ENCODE results near the gene C1QTNF12. TPM values are rescaled to one million over a fixed set of nuclear protein-coding genes. Genes with fewer than 3 reads are reported as not detected.
A peak's percentile ranks its signal among the peaks of the same experiment; 100 is the strongest.

C1QTNF12 gene
- total RNA-seq, 2 donors from 2014 or later, result 5.2 to 5.6 TPM

DNA sequence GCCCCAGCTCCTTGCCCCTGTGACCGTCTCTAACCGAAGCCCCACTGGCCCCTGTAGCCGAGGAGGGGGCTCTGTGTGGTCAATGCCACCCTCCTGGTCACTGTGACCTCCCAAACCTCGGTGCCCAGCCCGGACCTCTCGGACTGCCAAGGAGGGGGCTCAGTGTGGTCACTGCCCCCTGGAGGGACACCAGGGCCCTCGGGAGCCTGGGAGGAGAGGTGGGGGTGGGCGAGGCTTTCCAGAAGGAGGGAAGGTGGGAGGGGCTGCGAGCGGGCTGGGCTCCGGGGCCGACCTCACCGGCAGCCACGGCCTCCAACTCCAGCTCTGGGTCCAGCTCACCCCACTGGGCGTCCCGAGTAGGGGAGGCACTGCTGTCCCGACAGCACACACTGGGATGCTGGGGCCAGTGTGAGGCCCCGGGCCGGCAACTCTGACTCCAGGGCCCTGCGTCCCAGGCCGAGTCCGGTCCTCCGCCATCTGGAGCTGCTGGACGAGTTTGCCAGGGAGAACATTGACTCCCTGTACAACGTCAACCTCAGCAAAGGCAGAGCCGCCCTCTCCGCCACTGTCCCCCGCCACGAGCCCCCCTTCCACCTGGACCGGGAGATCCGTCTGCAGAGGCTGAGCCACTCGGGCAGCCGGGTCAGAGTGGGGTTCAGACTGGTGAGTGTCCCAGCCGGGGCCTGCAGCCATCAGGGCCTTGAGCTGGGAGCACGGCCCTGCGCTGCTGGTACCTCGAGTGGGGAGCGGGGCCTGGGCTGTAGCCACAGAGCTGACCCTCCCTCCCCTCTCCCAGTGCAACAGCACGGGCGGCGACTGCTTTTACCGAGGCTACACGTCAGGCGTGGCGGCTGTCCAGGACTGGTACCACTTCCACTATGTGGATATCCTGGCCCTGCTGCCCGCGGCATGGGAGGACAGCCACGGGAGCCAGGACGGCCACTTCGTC is 40.1 kb upstream of the C1QTNF12 start:
- no peak overlapping the region for H3K27ac Mint-ChIP-seq

DNA sequence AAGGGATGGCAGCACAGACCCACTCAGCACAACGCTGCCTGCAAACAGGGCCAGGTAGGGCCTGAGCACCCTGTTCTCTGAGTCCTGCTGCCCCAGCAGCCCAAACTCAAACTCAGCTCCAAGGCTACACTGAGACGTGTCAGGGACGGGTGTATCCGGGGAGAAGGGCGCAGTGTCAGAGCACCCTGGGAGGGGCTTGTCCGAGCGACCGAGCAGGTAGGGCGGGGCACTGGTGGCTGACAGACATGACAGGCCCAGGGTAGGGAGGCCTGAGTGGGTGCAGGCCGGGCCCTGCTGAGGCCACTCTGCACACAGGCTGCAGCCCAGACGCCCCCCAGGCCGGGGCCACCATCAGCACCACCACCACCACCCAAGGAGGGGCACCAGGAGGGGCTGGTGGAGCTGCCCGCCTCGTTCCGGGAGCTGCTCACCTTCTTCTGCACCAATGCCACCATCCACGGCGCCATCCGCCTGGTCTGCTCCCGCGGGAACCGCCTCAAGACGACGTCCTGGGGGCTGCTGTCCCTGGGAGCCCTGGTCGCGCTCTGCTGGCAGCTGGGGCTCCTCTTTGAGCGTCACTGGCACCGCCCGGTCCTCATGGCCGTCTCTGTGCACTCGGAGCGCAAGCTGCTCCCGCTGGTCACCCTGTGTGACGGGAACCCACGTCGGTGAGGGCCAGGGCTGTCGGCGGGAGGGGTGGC is 39.2 kb upstream of the C1QTNF12 start:
- no peak overlapping the region for H3K27ac Mint-ChIP-seq
- H3K9me3 Mint-ChIP-seq, result no peaks in the 10 kb centered on the region
- H3K4me3 Mint-ChIP-seq, result no peak overlapping the region
- DNase-seq (ENCODE audit: low spot score), result no peak
- H3K36me3 Mint-ChIP-seq, result no peaks in the 10 kb centered on the region
- ATAC-seq, result no peak
- H3K27me3 Mint-ChIP-seq, result no peaks in the 10 kb centered on the region
- H3K4me1 Mint-ChIP-seq (ENCODE audit: low read depth in 2 of 2), result peaks cover 0 to 6% of the 10 kb centered on the region in 2 donors

More for the DNA sequence above, 40.1 kb upstream of the C1QTNF12 start:
- DNase-seq (ENCODE audit: low spot score) (no peak), ATAC-seq (no peak)
- H3K4me3 Mint-ChIP-seq, result no peak overlapping the region
- H3K36me3 Mint-ChIP-seq, result no peaks in the 10 kb centered on the region
- peaks cover 0 to 6% of the 10 kb centered on the region in 2 donors for H3K4me1 Mint-ChIP-seq (ENCODE audit: low read depth in 2 of 2)
- H3K27me3 Mint-ChIP-seq, result no peaks in the 10 kb centered on the region
- H3K9me3 Mint-ChIP-seq, result no peaks in the 10 kb centered on the region

DNA sequence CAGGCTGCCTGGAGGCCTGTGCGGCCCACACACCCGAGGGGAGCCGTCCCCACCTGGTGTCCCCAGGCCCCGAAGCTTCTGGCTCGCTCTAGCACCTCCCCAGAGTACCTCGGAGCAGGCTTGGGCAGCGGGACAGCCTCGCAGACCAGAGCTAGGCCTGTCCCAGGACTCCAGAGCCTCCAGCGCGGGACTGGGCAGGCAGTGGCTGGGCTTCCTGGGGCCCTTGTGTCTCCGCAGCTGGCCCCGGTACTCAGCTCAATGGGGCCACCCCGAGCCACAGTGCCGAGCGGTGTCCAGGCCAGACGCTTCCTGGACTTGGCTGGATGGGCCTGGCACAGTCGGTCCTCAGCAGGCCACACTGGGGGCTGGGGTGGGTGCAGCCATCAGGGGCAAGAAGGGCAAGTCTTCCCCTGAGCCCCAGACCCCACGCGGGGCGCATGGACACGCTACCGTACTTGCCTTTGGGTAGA is 38.6 kb upstream of the C1QTNF12 start:
- no peak overlapping the region for H3K4me3 Mint-ChIP-seq
- ATAC-seq, result no peak

DNA sequence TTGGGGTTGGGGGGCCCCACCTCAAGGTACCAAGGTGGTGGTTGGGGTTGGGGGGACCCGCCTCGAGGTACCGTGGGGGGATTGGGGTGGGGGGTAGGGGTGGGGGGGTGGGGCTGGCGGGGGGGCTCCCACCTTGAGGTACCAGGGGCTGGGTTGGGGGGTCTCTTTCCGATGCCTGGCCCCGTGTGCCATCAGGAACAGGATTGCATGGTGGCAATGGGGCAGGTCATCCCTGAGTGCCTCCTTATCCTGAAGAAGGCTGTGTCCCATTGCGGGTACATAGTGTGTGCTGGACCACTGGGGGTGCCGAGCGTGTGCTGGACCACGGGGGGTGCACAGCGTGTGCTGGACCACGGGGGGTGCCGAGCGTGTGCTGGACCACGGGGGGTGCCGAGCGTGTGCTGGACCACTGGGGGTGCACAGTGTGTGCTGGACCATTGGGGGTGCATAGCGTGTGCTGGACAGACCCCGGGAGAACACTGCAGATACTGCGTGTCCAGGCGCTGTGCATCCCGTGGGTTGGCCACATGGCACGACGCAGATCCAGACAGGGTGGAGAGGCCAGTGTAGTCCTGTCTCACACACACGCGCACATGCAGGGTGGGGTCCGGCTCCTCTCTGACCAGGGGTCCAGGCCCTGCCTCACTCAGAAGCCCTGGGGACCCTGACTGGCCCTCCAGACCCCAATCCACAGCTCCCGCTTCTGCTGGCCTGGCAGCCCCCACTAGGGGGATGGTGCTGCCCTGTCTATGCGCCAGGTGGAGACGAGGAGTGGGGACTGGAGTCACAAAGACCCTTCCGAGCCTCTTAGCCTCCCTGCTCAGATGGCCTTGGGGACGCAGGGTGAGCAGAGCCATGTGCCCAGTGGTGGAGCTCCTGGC is 37.9 kb upstream of the C1QTNF12 start:
- Mint-ChIP-seq H3K9me3 (no peaks in the 10 kb centered on the region), H3K4me1 (ENCODE audit: low read depth in 2 of 2) (peaks cover 0 to 6% of the 10 kb centered on the region in 2 donors), H3K27ac (no peak overlapping the region), H3K36me3 (no peaks in the 10 kb centered on the region), H3K27me3 (no peaks in the 10 kb centered on the region), H3K4me3 (no peak overlapping the region)
- no peak for DNase-seq (ENCODE audit: low spot score)
- ATAC-seq, result no peak

More for the DNA sequence above, 38.6 kb upstream of the C1QTNF12 start:
- H3K36me3 Mint-ChIP-seq, result no peaks in the 10 kb centered on the region
- DNase-seq (ENCODE audit: low spot score), result no peak
- H3K9me3 Mint-ChIP-seq, result no peaks in the 10 kb centered on the region
- H3K27ac Mint-ChIP-seq, result no peak overlapping the region
- H3K4me1 Mint-ChIP-seq (ENCODE audit: low read depth in 2 of 2), result peaks cover 0 to 6% of the 10 kb centered on the region in 2 donors
- H3K27me3 Mint-ChIP-seq, result no peaks in the 10 kb centered on the region

DNA sequence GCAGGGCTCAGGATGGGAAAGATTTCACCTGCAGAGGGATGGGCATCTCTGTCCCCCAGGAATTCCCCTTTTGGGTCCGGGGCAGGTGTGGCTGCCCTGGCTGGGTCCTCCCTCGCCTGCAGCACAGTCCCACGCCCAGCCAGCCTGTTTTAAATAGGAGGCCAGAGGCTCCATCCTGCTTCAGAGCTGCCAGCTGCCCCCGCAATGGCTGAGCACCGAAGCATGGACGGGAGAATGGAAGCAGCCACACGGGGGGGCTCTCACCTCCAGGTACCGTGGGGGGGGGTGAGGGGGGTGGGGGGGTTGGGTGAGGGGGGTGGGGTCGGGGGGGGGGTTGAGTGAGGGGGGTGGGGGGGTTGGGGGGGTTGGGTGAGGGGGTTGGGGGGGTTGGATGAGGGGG is 37.3 kb upstream of the C1QTNF12 start:
- no peak overlapping the region for H3K4me3 Mint-ChIP-seq
- ATAC-seq, result no peak

DNA sequence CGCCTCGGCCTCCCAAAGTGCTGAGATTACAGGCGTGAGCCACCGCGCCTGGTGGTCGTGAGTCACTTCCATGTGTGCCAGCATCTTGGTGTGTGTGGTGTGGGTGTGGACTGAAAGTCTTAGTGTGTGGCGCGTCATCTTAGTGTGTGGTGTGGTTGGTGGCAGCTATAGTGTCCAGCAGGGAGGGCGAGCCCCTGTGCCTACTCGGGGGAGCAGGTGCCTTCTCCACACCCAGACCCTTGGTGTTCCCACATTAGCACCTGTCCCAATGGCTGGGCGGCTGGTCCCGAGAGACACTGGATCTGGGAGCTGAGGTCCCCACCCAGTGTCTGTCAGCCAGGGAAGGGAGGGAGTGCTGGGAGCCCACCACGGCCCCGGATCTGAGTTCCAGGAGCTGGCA is 36.5 kb upstream of the C1QTNF12 start:
- Mint-ChIP-seq H3K4me1 (ENCODE audit: low read depth in 2 of 2) (peaks cover 0 to 6% of the 10 kb centered on the region in 2 donors), H3K36me3 (no peaks in the 10 kb centered on the region), H3K4me3 (no peak overlapping the region), H3K27me3 (no peaks in the 10 kb centered on the region), H3K9me3 (no peaks in the 10 kb centered on the region), H3K27ac (no peak overlapping the region)
- DNase-seq (ENCODE audit: low spot score), result no peak
- ATAC-seq, result peak; percentile 50 to 56

More for the DNA sequence above, 37.3 kb upstream of the C1QTNF12 start:
- no peak for DNase-seq (ENCODE audit: low spot score)
- Mint-ChIP-seq H3K9me3 (no peaks in the 10 kb centered on the region), H3K27ac (no peak overlapping the region), H3K4me1 (ENCODE audit: low read depth in 2 of 2) (peaks cover 0 to 6% of the 10 kb centered on the region in 2 donors), H3K36me3 (no peaks in the 10 kb centered on the region), H3K27me3 (no peaks in the 10 kb centered on the region)

DNA sequence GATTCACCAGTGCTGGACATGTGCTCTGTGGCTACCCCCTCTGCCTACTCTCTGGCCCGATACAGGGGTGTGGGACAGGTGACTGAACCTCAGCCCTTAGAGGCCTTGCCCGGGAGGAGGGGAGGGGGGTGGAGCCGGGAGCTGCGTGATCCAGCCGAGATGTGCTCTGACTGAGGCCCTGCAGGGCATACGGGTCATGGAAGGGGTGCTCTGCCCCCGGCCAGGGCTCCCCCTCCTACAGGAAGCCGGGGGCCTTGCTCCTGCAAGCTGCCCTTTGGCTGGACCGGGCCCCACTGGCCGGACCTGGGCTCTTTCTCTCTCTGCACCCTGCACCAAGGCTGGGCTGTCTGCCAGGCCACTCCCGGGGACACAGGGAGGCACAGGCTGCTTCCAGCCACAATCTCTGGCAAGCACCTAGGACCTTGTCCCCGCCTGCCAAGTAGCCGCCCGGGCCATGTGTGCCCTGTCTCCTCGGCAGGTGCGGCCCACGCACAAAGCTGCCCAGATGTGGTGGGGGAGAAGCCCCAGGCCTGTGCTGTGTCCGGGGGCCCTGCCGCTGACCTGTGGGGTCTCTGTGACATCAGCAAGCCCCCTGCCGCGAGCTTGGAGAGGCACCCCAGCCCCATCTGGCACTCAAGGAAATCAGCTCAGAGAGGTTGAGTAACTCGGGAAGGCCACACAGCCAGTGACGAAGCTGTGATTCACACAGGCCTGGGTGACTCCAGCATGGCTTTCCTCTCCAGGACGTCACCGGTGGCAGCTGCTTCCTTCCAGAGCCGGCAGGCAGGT is 35.2 kb upstream of the C1QTNF12 start:
- H3K36me3 Mint-ChIP-seq, result no peaks in the 10 kb centered on the region
- H3K27me3 Mint-ChIP-seq, result no peaks in the 10 kb centered on the region
- no peak overlapping the region for H3K27ac Mint-ChIP-seq
- DNase-seq (ENCODE audit: low spot score) (no peak), ATAC-seq (peak in 1 of 2 donors; percentile 2)
- no peaks in the 10 kb centered on the region for H3K9me3 Mint-ChIP-seq
- H3K4me3 Mint-ChIP-seq, result no peak overlapping the region
- peaks cover 0 to 6% of the 10 kb centered on the region in 2 donors for H3K4me1 Mint-ChIP-seq (ENCODE audit: low read depth in 2 of 2)

DNA sequence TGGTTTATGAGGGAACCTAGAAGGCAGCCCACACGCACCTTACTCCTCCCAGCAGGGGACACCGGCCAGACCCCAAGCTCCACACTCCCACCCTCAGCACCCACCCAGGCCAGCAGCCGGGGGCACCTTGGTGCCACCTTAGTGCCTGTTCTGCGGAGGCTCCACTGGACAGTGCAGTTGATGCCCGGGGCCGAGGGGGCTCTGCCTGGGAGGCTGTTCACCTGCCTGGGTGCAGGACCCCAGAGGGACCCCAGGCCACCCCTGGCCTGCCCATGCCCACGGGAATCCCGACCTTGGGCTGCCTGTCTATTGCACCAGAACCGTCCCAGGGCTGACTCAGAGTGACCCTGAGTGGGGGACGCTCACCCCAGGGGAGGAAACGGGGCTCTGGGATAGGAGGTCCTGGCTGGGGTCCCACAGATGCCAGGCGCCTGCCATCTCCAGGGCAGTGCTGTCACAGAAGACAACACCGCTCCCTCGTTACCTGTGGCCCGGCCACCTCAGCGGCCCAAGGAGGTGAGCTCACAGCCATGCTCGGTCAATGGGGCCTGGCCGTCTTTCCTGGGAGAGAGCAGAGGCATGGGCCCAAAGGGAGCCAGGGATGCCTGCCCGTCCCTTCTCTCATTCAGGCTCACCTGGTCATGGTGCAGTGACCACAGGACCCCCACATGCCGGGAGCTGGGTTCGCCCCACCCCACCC is 34.4 kb upstream of the C1QTNF12 start:
- DNase-seq (ENCODE audit: low spot score) (no peak), ATAC-seq (peak in 1 of 2 donors; percentile 5)
- Mint-ChIP-seq H3K9me3 (no peaks in the 10 kb centered on the region), H3K4me3 (no peak overlapping the region), H3K27me3 (no peaks in the 10 kb centered on the region), H3K27ac (no peak overlapping the region), H3K4me1 (ENCODE audit: low read depth in 2 of 2) (peaks cover 0 to 6% of the 10 kb centered on the region in 2 donors), H3K36me3 (no peaks in the 10 kb centered on the region)

DNA sequence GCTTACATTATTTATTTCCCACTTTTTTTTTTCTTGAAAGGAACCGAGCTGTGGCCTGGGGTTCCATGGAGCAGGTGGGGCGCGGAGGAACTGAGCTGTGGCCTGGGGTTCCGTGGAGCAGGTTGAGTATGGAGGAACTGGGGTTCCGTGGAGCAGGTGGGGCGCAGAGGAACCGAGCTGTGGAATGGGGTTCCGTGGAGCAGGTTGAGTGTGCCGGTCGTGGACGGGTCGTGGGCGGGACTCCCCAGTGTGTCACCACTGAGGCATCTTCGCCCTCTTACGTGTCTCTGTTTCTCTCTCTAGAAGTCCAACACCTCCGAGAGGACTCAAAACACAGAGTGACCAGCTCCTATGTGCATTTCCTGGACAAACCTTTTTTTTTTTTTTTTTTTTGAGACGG is 32.5 kb upstream of the C1QTNF12 start:
- H3K27ac Mint-ChIP-seq, result no peak overlapping the region
- no peak overlapping the region for H3K4me3 Mint-ChIP-seq
- H3K4me1 Mint-ChIP-seq (ENCODE audit: low read depth in 2 of 2), result peaks cover 0 to 6% of the 10 kb centered on the region in 2 donors
- H3K9me3 Mint-ChIP-seq, result no peaks in the 10 kb centered on the region
- DNase-seq (ENCODE audit: low spot score), result no peak
- no peaks in the 10 kb centered on the region for H3K27me3 Mint-ChIP-seq
- no peaks in the 10 kb centered on the region for H3K36me3 Mint-ChIP-seq
- ATAC-seq, result no peak

DNA sequence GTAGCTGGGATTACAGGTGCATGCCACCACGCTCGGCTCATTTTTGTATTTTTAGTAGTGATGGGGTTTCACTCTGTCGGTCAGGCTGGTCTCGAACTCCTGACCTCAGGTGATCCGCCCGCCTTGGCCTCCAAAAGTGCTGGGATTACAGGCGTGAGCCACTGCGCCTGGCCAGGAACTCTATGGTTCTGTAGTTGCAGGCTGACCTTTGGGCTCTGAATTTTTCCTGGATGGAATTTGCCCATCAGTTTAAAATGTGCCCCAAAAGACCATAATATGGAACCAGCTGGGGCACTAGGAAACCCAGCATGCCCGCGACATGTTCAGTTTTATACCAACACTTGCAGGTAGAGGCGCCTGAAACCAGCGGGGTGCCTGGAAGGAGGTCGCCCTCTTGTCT is 32.1 kb upstream of the C1QTNF12 start:
- ATAC-seq (no peak), DNase-seq (ENCODE audit: low spot score) (no peak)
- Mint-ChIP-seq H3K27me3 (no peaks in the 10 kb centered on the region), H3K4me3 (no peak overlapping the region), H3K27ac (no peak overlapping the region), H3K36me3 (no peaks in the 10 kb centered on the region), H3K9me3 (no peaks in the 10 kb centered on the region), H3K4me1 (ENCODE audit: low read depth in 2 of 2) (peaks cover 0 to 6% of the 10 kb centered on the region in 2 donors)

DNA sequence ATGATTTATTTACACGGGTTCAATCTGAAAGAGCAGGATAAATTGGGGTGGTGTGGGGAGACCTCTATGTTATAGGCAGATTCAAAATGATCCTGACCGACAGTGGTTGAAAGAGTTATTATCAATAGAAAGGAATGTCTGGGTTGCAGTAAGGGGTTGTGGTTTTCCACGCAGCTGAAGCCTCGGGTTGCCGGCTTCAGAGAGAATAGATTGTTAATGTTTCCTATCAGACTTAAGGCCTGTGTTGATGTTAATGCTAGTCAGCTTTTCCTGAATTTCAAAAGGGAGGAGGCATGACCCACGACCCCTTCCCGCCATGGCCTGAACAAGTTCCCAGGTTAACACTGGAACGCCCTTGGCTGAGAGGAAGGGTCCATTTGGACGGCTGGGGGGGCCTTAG is 29.3 kb upstream of the C1QTNF12 start:
- Mint-ChIP-seq H3K36me3 (no peaks in the 10 kb centered on the region), H3K4me1 (ENCODE audit: low read depth in 2 of 2) (peaks cover 15 to 19% of the 10 kb centered on the region in 2 donors), H3K27me3 (no peaks in the 10 kb centered on the region), H3K9me3 (no peaks in the 10 kb centered on the region), H3K27ac (no peak overlapping the region), H3K4me3 (peak overlapping the region; percentile 6)
- ATAC-seq, result no peak
- DNase-seq (ENCODE audit: low spot score), result no peak

DNA sequence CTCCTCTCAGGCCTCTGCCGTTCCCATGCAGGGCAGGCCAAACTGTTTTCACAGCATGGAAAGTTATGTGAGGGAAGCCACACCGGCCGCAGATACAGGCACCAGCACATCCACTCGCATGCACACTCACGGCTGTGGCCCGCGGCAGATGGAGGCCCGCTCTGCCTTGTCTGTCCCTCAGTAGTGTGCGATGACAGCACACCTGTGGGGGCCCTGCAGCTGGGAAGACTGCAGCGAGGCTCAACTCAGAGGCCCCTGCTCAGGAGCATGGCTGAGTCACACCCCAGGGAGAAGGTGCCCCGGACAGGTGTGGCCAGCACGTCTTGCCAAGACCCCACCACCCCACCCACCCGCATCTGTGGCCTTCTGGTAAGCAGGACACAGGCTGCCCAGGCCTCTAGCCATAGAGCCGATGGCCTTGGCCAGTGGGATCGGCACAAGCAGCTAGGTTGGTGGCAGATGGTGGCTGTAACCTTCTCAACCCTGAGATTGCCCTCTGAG is 28.5 kb upstream of the C1QTNF12 start:
- Mint-ChIP-seq H3K36me3 (no peaks in the 10 kb centered on the region), H3K27me3 (no peaks in the 10 kb centered on the region), H3K4me1 (ENCODE audit: low read depth in 2 of 2) (peaks cover 24 to 28% of the 10 kb centered on the region in 2 donors), H3K27ac (no peak overlapping the region), H3K4me3 (peak overlapping the region; percentile 59), H3K9me3 (no peaks in the 10 kb centered on the region)
- DNase-seq (ENCODE audit: low spot score) (no peak), ATAC-seq (no peak)
